Measurements from ENCODE around the gene TULP1. TPM values are rescaled to one million over a fixed set of nuclear protein-coding genes. Genes with fewer than 3 reads are reported as not detected.
A peak's percentile ranks its signal among the peaks of the same experiment; 100 is the strongest.

The TULP1 gene
- total and polyA plus RNA-seq, 2 of the 13 experiments (the other 11 are each of a cell fraction or from before 2014, with no cell fraction given), result not detected

GRCh38 chr6:35452183-35453090, 60.3 kb downstream of the TULP1 start, which contains the start of gene FANCE (continued):
- TF ChIP-seq SNAPC4 (CRISPR knock-in tag; IDR thresholded peaks at IDR 0.05), result no peak
- no peak for TF ChIP-seq ZNF703 (CRISPR knock-in tag; IDR thresholded peaks at IDR 0.05; ENCODE audit: borderline replicate concordance)
- no peak for TF ChIP-seq MBNL3 (CRISPR knock-in tag; conservative IDR thresholded peaks at IDR 0.05)
- TF ChIP-seq CBFB (CRISPR knock-in tag; IDR thresholded peaks at IDR 0.05), result peak; percentile 77
- TF ChIP-seq SALL1 (CRISPR knock-in tag; IDR thresholded peaks at IDR 0.05), result peak; percentile 89
- TF ChIP-seq NFYC (CRISPR knock-in tag; IDR thresholded peaks at IDR 0.05), result peak; percentile 40; the same call in 1 of the 2 replicates
- TF ChIP-seq ZSCAN31 (CRISPR knock-in tag; IDR thresholded peaks at IDR 0.05; ENCODE audit: low read depth), result no peak
- peak; percentile 91 for TF ChIP-seq TMF1 (CRISPR knock-in tag; IDR thresholded peaks at IDR 0.05; ENCODE audit: low read depth)
- no peak for TF ChIP-seq FIP1L1 (IDR thresholded peaks at IDR 0.05; ENCODE audit: borderline replicate concordance, insufficient read depth, low read depth, low read length)
- TF ChIP-seq BHLHE40 (IDR thresholded peaks at IDR 0.05; ENCODE audit: low read length), result peak; percentile 64; the same call in 1 of the 2 replicates
- no peak for TF ChIP-seq ZNF260 (CRISPR knock-in tag; IDR thresholded peaks at IDR 0.05; ENCODE audit: borderline replicate concordance, low read depth)
- no peak for TF ChIP-seq HOXA9 (CRISPR knock-in tag; IDR thresholded peaks at IDR 0.05; ENCODE audit: borderline replicate concordance)
- TF ChIP-seq, protein P1, sequence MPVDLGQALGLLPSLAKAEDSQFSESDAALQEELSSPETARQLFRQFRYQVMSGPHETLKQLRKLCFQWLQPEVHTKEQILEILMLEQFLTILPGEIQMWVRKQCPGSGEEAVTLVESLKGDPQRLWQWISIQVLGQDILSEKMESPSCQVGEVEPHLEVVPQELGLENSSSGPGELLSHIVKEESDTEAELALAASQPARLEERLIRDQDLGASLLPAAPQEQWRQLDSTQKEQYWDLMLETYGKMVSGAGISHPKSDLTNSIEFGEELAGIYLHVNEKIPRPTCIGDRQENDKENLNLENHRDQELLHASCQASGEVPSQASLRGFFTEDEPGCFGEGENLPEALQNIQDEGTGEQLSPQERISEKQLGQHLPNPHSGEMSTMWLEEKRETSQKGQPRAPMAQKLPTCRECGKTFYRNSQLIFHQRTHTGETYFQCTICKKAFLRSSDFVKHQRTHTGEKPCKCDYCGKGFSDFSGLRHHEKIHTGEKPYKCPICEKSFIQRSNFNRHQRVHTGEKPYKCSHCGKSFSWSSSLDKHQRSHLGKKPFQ (CRISPR knock-in tag; IDR thresholded peaks at IDR 0.05; ENCODE audit: insufficient replicate concordance), result peak; percentile 65
- peak; percentile 43; the same call in 1 of the 2 replicates for TF ChIP-seq KDM4B (CRISPR knock-in tag; IDR thresholded peaks at IDR 0.05)
- TF ChIP-seq NCOA5 (CRISPR knock-in tag; IDR thresholded peaks at IDR 0.05), result no peak
- no peak for TF ChIP-seq PTBP1 (IDR thresholded peaks at IDR 0.05; ENCODE audit: low read depth, low read length, poor library complexity, severe bottlenecking)
- no peak for TF ChIP-seq CC2D1A (CRISPR knock-in tag; IDR thresholded peaks at IDR 0.05)
- TF ChIP-seq ZBTB2 (CRISPR knock-in tag; IDR thresholded peaks at IDR 0.05; ENCODE audit: low read depth), result 0 out of 2 replicates have a peak, but pooled peaks have one; percentile 47
- TF ChIP-seq CREB3 (CRISPR knock-in tag; IDR thresholded peaks at IDR 0.05), result no peak; the same call in 1 of the 2 replicates
- peak; percentile 46; the same call in 1 of the 2 replicates for TF ChIP-seq PHF21A (CRISPR knock-in tag; IDR thresholded peaks at IDR 0.05)
